ENCODE results near the gene SLX4IP.

The SLX4IP gene

DNA sequence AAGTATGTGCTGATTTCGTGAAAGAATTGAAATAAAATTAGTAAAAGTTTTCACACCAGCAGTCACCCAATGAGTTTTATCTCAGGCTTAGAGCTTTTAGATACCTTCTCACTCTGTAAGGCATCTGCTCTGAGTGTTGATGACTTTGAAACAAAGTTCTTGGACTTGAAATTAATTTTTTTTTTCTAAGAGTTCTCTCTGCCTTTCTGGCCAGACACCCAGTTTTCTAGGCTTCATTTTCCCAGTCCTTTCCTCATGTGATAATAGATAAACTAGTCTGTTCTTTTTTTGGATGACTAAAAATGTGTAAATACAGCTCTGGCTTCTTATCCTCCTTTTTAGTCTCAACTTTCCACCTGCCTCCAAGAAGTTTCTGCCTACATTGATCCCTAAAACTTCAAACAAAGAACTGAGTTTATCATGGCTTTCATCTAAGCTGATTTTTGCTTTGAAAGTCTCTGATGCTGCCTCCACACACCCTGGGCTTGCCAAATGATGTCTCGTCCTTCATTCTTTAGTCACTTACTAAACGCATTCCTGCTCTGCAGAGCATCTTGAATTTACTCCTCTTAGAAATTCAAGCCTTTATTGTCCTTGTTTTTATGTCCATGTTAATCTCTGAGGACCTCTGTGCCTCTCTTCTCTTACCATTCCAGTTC, 32.7 kb downstream of the SLX4IP start:
- no peak for DNase-seq

- DNase-seq, result no peak
Observed at GRCh38 chr20:10468340-10468845, 33.3 kb downstream of the SLX4IP start.

- DNase-seq, result no peak
Observed at GRCh38 chr20:10469056-10469455, 34.0 kb downstream of the SLX4IP start.

GRCh38 chr20:10469599-10469998, 34.5 kb downstream of the SLX4IP start:
- DNase-seq, result peak in 3 of 14 donors; percentile 7 to 50 (median 27)

DNA sequence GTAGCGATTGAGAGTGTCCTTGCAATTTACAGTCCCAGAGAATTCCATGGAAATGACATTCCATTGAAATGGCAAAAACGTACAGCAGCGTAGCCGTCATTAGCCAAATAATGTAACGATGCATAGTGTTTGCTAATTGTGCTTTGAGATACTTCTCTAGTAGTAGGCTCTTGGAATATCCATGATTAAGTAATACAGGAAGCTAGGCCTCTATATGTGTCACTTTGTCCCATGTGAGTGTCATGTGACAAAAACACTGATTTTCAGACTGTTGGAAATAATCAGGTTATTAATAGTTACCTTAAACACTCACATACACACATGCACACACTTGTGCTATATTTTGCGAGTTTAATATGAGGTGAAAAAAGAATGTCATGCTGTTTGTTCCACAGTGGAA, 35.2 kb downstream of the SLX4IP start:
- no peak for DNase-seq

- no peak for DNase-seq
Observed at GRCh38 chr20:10472871-10473270, 37.8 kb downstream of the SLX4IP start.

GRCh38 chr20:10474606-10475184, 39.6 kb downstream of the SLX4IP start:
- peak in 1 of 14 donors; percentile 13 for DNase-seq

DNA sequence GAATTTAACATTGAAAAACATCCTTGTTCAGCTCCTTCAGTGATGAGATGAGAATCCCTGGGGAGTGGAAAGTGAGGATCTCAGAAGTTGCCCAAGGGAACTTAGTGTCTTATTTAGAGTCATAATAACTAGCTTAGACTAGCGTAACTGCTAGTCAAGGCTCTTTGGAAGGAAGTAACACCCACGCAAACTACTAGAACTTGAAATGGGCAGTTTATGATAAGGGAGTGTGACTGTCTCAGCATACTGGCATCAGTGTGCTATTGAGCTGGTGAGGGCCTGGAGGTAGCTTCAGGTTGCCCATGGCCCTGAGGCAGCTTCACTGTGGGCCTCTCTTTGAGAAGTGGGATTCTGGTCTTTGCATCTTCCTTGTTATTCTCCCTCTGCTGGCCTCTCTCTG, 40.1 kb downstream of the SLX4IP start:
- no peak for DNase-seq

GRCh38 chr20:10476319-10476724, 41.2 kb downstream of the SLX4IP start:
- DNase-seq, result no peak

GRCh38 chr20:10478205-10478604, 43.1 kb downstream of the SLX4IP start:
- DNase-seq, result no peak

- DNase-seq, result no peak
Observed at GRCh38 chr20:10478930-10479329, 43.8 kb downstream of the SLX4IP start.

DNA sequence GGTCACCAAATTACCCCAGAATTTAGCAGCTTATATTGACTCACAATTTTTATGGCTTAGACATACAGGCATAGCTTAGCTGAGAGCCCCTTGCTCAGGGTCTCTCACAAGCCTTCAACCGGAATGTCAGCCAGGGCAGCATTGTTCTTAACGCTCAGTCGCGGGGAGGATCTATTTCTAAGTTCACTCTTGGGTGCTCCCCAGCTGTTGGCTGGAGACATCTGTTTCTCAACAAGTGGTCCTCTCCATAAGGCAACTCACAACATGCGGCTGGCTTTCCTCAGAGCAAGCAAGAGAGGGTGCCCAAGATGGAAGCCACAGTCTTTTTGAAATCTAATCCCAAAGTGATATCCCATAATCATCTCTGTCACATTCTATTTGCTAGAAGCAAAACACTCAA, 46.6 kb downstream of the SLX4IP start:
- no peak for DNase-seq

- DNase-seq, result no peak
Observed at GRCh38 chr20:10483691-10484090, 48.6 kb downstream of the SLX4IP start.

DNA sequence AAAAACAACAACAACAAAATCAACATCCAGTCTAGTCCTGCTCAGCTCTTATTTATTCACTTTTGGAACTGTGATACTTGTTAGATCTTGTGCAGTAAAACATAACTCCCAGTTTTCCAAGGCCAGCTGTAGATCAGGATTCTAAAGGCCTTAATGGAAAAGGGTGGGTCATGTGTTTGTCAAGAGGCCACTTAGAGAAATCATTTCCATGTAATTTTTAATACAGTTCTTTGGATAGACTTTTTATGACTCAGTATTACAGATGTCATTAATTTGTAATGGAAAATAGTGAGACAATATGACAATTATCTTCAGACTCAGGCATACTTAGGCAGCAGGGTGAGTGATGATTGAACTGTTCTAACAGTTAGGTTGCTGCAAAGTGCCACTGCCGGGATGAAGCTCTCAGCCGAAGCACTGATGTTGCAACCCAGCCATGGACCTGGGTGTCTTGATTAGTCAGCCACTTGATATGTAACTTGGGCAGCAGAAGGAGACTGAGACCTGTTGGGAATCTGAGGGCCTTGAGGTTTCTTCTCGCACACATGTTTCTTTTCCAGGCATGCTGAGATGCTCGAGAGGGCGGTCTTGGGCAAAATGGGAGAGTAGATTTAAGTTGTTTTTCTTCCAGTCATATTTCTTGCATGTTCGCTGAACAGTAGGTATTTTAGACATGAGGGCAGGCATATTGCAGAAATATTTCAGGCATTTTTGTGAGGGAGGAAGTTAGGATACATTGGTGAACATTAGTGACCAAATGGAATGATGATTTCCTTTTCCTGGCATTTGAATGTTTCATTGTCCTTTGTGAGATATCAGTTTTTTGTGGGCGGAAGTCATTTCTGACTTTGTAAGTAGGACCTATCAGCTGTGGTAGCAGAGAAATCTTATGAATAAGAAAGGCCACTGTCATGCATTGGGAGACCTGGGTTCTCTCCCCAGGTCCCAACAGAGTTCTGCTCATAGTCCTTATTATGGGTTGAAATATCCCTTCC, 52.3 kb downstream of the SLX4IP start:
- no peak for DNase-seq

GRCh38 chr20:10488534-10488933, 53.4 kb downstream of the SLX4IP start:
- no peak for DNase-seq

GRCh38 chr20:10489853-10490252, 54.7 kb downstream of the SLX4IP start:
- no peak for DNase-seq

GRCh38 chr20:10490257-10490656, 55.2 kb downstream of the SLX4IP start:
- DNase-seq, result no peak

DNA sequence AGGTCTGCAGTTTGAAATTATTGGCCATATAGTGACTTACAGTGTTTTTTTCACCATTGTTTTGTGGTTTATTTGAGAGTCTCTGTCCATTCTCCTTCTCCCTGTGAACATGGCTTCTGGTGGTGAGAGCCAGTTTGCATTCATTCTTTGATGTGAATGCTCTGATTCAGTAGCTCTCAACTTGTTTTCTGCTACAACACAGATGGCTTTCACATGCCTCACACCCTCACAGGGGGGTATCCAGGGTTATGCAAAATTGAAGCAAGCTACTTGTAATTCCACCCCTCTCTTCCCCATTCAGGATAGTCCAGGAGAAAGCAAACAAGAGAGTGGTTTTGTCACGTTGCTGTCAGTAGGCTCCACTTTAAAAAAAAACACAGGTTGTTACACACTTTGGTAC, 55.6 kb downstream of the SLX4IP start:
- peak in 4 of 14 donors; percentile 15 to 42 (median 36) for DNase-seq

GRCh38 chr20:10492065-10492464, 57.0 kb downstream of the SLX4IP start:
- DNase-seq, result no peak

GRCh38 chr20:10492844-10493243, 57.7 kb downstream of the SLX4IP start:
- no peak for DNase-seq

DNA sequence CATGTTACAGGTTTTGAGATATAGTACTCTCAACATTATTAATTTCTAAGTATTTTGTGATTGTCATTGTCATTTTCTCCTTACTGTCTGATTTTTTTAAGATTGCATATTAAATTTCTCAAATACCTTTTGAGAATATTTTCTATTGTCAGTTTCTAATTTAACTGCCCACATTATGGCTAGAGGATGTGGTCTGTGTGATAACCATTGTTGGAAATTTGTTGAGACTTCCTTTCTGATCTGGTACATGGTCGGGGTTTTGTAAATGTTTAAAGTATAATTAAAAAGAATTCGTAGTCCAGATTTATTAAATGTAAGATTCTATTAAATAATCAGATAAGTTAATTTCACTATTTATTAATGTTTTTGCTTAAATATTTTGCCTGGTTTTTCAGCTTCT, 60.1 kb downstream of the SLX4IP start:
- no peak for DNase-seq

DNA sequence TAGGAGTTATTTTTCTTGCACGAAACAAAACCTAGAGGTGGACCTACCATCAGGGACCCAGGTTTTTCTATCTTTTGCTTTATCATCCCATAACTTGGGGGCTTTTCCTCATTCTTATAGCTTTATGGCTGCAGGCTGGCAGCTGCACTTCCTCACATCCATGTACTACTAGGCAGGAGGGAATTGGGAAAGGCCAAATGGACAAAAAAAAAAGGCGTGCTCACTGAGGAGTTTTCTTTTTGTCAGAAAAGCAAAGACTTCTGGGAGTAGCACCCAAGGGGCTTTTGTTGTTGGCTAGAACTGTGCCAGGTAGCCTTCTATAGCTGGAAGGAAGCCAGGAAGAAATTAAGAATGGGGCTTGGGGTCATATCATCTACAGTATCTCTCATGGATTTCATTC, 61.4 kb downstream of the SLX4IP start:
- DNase-seq, result no peak

- no peak for DNase-seq
Observed at GRCh38 chr20:10497283-10497682, 62.2 kb downstream of the SLX4IP start.

Measured in C1 segment of cervical spinal cord (tissue), 14 donors.